OCI-LY7 (cell line): Measurements from ENCODE around the gene FYN. TPM values are rescaled to one million over a fixed set of nuclear protein-coding genes. Genes with fewer than 3 reads are reported as not detected.

Source experiments
- BruUV-seq: library from RNA; stranded (reverse); fragments of 400-500 nt; replicated peaks from 2 replicates; lab custom pipeline; 2021; lab: Mats Ljungman, UMichigan
- CTCF ChIA-PET: fragments of 300-600 bp; sonication (Branson Sonifier 250); formaldehyde crosslinking; loops from one replicate; lab custom pipeline; 2022; ENCODE audit warnings: antibody characterized with exemption; ENCODE audit not compliant: unreplicated experiment; lab: Charles Lee
- POLR2A ChIA-PET: fragments of 300-600 bp; sonication (Branson Sonifier 250); formaldehyde crosslinking; loops from one replicate; lab custom pipeline; 2022; ENCODE audit warnings: antibody characterized with exemption; lab: Charles Lee
- DNase-seq: peaks from one replicate; pipeline ENCODE4 v3.0.0-alpha.2; 2015; ENCODE audit warnings: low spot score
- H2AFZ ChIP-seq: fragments of 200-600 bp; sonication (generic), shearing (Covaris generic); 2 replicates; pipeline ENCODE4 v1.6.1; 2014; ENCODE audit warnings: mild to moderate bottlenecking, antibody characterized with exemption, low read length, moderate library complexity
- H3K27ac ChIP-seq: fragments of 200-600 bp; sonication (generic); 2 replicates; pipeline ENCODE4 v1.5.1; 2014; ENCODE audit warnings: mixed run types, low read depth, mild to moderate bottlenecking, moderate library complexity, low read length, inconsistent platforms; ENCODE audit not compliant: poor library complexity, severe bottlenecking
- H3K36me3 ChIP-seq: fragments of 200-600 bp; sonication (generic); 2 replicates; pipeline ENCODE4 v1.6.1; 2014; ENCODE audit warnings: mild to moderate bottlenecking, antibody characterized with exemption, low read length, moderate library complexity, mixed read lengths; ENCODE audit not compliant: insufficient read depth
- H3K4me1 ChIP-seq: fragments of 200-600 bp; sonication (generic); 2 replicates; pipeline ENCODE4 v1.5.1; 2014; ENCODE audit warnings: mild to moderate bottlenecking, low read length; ENCODE audit not compliant: insufficient read depth, poor library complexity, severe bottlenecking
- H3K4me2 ChIP-seq: fragments of 200-600 bp; sonication (generic); 2 replicates; pipeline ENCODE4 v1.6.1; 2014; ENCODE audit warnings: mild to moderate bottlenecking, low read length
- H3K4me3 ChIP-seq: fragments of 200-600 bp; sonication (generic); 2 replicates; pipeline ENCODE4 v1.5.1; 2014; ENCODE audit warnings: mild to moderate bottlenecking, low read depth, low read length; ENCODE audit not compliant: poor library complexity, severe bottlenecking
- H3K79me2 ChIP-seq: fragments of 200-600 bp; sonication (generic); 2 replicates; pipeline ENCODE4 v1.6.1; 2016; ENCODE audit warnings: low read depth, mild to moderate bottlenecking, low read length, moderate library complexity, mixed read lengths; ENCODE audit not compliant: insufficient read depth
- H3K9me2 ChIP-seq: fragments of 200-600 bp; sonication (generic); 2 replicates; pipeline ENCODE4 v1.6.1; 2016; ENCODE audit warnings: mild to moderate bottlenecking, low read length, mixed read lengths; ENCODE audit not compliant: insufficient read depth
- H3K9me3 ChIP-seq: fragments of 200-600 bp; sonication (generic); 2 replicates; pipeline ENCODE4 v1.6.1; 2014; ENCODE audit warnings: mild to moderate bottlenecking, mixed run types, low read length, mixed read lengths
- H4K20me1 ChIP-seq: fragments of 200-600 bp; sonication (generic); 2 replicates; pipeline ENCODE4 v1.6.1; 2014; ENCODE audit warnings: mild to moderate bottlenecking, antibody characterized with exemption, low read length, moderate library complexity, mixed read lengths; ENCODE audit not compliant: insufficient read depth
- EZH2phosphoT487 ChIP-seq: fragments of 200-600 bp; sonication (generic); IDR thresholded peaks from 2 replicates; pipeline ENCODE4 v1.6.1; 2018; ENCODE audit warnings: low read depth, borderline replicate concordance, mild to moderate bottlenecking, mixed run types, antibody characterized with exemption, low read length, moderate library complexity, mixed read lengths
- intact Hi-C: fragments of 100-400 bp; cut with micrococcal nuclease; formaldehyde crosslinking; loops from one replicate; pipeline ENCODE4 v1.10.0; 2022; ENCODE audit not compliant: unreplicated experiment
- total RNA-seq, 2 experiments: library from RNA; depleted of rRNA in 1 of 2; stranded (reverse); fragments of >200 nt in 1 of 2; shearing (Covaris generic) in 1 of 2; gene quantifications; 2 replicates each; pipeline ENCODE4 v1.2.3, GENCODE V29; 2014 to 2022
- TF ChIP-seq, protein P1 (sequence below): fragments of 200-600 bp; sonication (generic); conservative IDR thresholded peaks from 2 replicates; pipeline ENCODE4 v1.5.1; 2014; ENCODE audit warnings: mild to moderate bottlenecking, antibody characterized with exemption, low read length, moderate library complexity, mixed read lengths

FYN gene
- total RNA-seq, 2 experiments from 2014 or later, result 57.3 to 92.9 TPM

DNA sequence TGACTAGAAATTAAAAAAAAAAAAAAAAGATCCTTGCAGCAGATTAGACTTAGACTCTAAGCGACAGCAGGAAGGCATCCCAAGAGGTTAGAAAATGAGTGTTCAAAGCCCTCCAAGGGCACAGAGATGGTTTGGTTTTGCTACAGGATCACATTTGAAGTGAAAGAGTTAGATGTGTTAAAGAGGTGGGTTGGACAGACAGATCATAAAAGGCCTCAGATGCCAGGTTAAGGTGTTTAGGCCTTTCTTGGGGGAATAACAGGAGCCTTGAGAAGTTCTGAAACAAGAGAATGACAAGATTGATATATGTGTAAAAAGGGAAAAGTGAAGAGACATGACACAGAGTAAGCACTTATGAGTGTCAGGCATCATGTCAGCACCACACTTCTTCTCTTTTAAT is 107.5 kb downstream of the FYN start:
- Histone ChIP-seq H3K4me1 (peaks cover 70% of the 10 kb centered on the region), H4K20me1 (no peaks in the 10 kb centered on the region), H2AFZ (no peak overlapping the region), H3K27ac (no peak overlapping the region), H3K4me2 (no peak overlapping the region), H3K9me3 (no peaks in the 10 kb centered on the region), H3K79me2 (0 out of 2 replicates have a peak, but pooled peaks cover 7% of the 10 kb centered on the region), H3K9me2 (no peaks in the 10 kb centered on the region), H3K4me3 (no peak overlapping the region), H3K36me3 (peaks cover 10% of the 10 kb centered on the region; the same call in 1 of the 2 replicates)
- CTCF ChIA-PET, result interaction anchor here (0.6 kb wide), 1 partner anchor 25 kb away, joined by 3 read pairs; no protein-coding TSS in a partner anchor
- POLR2A ChIA-PET, result interaction anchor here (0.9 kb wide), 1 partner anchor 85 kb away, joined by 3 read pairs; no protein-coding TSS in a partner anchor
- no TSS peak for BruUV-seq
- DNase-seq, result no peak
- intact Hi-C loops, result loop anchor here (5.0 kb wide), 1 partner anchor 77 kb away; no protein-coding TSS in a partner anchor
- TF ChIP-seq, protein P1, sequence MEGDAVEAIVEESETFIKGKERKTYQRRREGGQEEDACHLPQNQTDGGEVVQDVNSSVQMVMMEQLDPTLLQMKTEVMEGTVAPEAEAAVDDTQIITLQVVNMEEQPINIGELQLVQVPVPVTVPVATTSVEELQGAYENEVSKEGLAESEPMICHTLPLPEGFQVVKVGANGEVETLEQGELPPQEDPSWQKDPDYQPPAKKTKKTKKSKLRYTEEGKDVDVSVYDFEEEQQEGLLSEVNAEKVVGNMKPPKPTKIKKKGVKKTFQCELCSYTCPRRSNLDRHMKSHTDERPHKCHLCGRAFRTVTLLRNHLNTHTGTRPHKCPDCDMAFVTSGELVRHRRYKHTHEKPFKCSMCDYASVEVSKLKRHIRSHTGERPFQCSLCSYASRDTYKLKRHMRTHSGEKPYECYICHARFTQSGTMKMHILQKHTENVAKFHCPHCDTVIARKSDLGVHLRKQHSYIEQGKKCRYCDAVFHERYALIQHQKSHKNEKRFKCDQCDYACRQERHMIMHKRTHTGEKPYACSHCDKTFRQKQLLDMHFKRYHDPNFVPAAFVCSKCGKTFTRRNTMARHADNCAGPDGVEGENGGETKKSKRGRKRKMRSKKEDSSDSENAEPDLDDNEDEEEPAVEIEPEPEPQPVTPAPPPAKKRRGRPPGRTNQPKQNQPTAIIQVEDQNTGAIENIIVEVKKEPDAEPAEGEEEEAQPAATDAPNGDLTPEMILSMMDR, result no peak
- TF ChIP-seq EZH2phosphoT487, result no peak

DNA sequence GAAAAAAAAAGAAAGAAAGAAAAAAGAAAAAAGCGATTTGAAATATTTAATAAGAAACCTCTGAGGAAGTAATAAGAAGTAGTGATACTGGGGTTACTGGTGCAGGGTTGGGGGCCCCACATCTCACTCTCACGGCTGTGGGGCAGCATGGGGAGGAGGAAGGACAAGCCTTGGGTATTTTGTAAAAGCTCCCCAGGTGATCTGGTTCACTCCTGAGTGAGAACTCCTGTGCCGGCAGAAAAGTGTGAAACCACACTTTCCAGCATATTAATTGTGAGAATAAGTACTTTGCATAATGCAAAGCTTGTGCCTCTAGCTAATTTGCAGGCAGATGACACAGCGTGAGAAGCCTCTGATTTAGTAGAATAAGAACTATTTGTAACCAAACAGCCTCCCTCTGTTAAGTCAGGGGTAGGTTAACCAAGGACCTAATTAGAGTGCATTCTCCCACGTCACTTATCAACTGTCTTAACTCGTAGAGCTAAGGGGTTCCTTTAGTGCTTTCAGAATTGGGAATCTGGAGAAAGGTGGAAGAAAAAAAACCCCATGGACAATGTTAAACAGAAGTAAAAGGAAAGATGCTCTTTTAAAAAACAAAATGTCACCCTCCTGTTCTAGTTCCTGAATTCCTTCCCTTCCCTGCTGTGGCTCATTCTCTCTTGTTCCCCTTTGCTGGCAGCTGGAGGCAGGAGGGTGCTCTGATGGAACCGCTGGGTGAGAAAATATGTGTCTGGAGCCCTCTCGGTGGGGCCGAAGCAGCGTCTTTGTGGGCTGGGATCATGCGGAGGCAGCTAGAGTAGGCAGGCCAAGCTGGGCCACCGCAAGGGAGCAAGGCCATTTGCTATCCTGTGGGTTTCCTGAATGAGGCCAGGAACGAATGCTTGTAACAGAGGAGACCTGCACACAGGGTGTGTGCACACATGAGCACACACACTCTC is 108.7 kb downstream of the FYN start:
- peak; percentile 26 for DNase-seq
- no peaks in the 10 kb centered on the region for H4K20me1 ChIP-seq
- H3K9me3 ChIP-seq, result no peaks in the 10 kb centered on the region
- peaks cover 82% of the 10 kb centered on the region for H3K4me1 ChIP-seq
- peak overlapping the region; percentile 73 for H3K4me2 ChIP-seq
- POLR2A ChIA-PET, result interaction anchor here (0.6 to 4.5 kb wide), 10 partner anchors 10 to 807 kb away, joined by 3 to 42 read pairs (median 3); no protein-coding TSS in a partner anchor
- 0 out of 2 replicates have a peak, but pooled peaks cover 7% of the 10 kb centered on the region for H3K79me2 ChIP-seq
- peak overlapping the region; percentile 3 for H3K4me3 ChIP-seq
- H3K27ac ChIP-seq, result peak overlapping the region; percentile 96
- no TSS peak for BruUV-seq
- H3K9me2 ChIP-seq, result no peaks in the 10 kb centered on the region
- H3K36me3 ChIP-seq, result peaks cover 10% of the 10 kb centered on the region; the same call in 1 of the 2 replicates
- TF ChIP-seq EZH2phosphoT487, result no peak
- peak overlapping the region; percentile 14; the same call in 1 of the 2 replicates for H2AFZ ChIP-seq
- CTCF ChIA-PET, result no interaction called here
- intact Hi-C loops, result loop anchor here (5.0 kb wide), 2 partner anchors 42 to 78 kb away; no protein-coding TSS in a partner anchor

DNA sequence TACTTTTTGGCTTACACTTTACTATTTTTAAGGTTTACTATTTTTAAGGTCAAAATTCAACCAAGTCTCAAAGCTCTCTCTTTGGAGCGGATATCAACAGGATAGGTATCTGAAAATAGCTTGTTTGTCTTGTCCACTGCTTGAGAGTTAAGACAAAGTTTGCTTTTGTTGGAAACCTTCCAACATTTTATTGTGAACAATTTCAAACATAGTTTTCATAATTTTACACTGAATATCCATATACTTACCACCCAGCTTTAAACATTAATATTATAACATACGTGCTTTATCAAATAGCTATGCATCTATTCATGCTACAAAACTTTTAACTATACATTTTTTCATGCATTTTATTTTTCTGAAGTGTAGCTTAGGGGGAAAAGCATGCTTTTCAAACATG is 109.9 kb downstream of the FYN start:
- Histone ChIP-seq H3K9me3 (no peaks in the 10 kb centered on the region), H3K4me3 (peak overlapping the region; percentile 51), H3K9me2 (no peaks in the 10 kb centered on the region), H3K79me2 (0 out of 2 replicates have a peak, but pooled peaks cover 7% of the 10 kb centered on the region), H3K27ac (peak overlapping the region; percentile 96), H3K4me2 (peak overlapping the region; percentile 73), H3K4me1 (peaks cover 94% of the 10 kb centered on the region), H2AFZ (no peak overlapping the region), H3K36me3 (peaks cover 10% of the 10 kb centered on the region; the same call in 1 of the 2 replicates), H4K20me1 (no peaks in the 10 kb centered on the region)
- intact Hi-C loops, result loop anchor here (5.0 kb wide), 1 partner anchor 41 kb away; no protein-coding TSS in a partner anchor
- no TSS peak for BruUV-seq
- ChIA-PET CTCF (interaction anchor here (1.1 kb wide), 1 partner anchor 10 kb away, joined by 3 read pairs; no protein-coding TSS in a partner anchor), POLR2A (interaction anchor here (0.5 to 4.5 kb wide), 17 partner anchors 8 to 806 kb away, joined by 3 to 42 read pairs (median 5); no protein-coding TSS in a partner anchor)
- DNase-seq, result no peak
- TF ChIP-seq, protein P1, result no peak
- no peak for TF ChIP-seq EZH2phosphoT487
